Heart left ventricle (tissue), 16 donors: ENCODE data around the gene HLA-DPB1. TPM values are rescaled to one million over a fixed set of nuclear protein-coding genes. Genes with fewer than 3 reads are reported as not detected.
A peak's percentile ranks its signal among the peaks of the same experiment; 100 is the strongest.

Source experiments
- ATAC-seq, 4 donors: fragments of 200-7000 bp; cut with Tn5 transposase; one replicate each; pipeline ENCODE4 v1.9.1; 2020 to 2022; ENCODE audit warnings: moderate library complexity in 4 of 4, mild to moderate bottlenecking in 3 of 4, moderate number of reproducible peaks in 1 of 4
- DNase-seq, 5 donors: peaks; one replicate each; pipeline ENCODE4 v3.0.0-alpha.2; 2020
- H3K27ac ChIP-seq, 12 donors: fragments of 200-600 bp; sonication (generic) in 4 of 12; one replicate each; pipeline versions ENCODE4 v1.5.0 to v1.8.0; 2016 to 2022; ENCODE audit warnings: mild to moderate bottlenecking in 2 of 12
- H3K27me3 ChIP-seq, 9 donors: fragments of 200-600 bp; sonication (generic) in 2 of 9; one replicate each; pipeline versions ENCODE4 v1.5.1 to v1.8.0; 2016 to 2022; ENCODE audit warnings: mild to moderate bottlenecking in 3 of 9
- H3K36me3 ChIP-seq, 9 donors: fragments of 200-600 bp; sonication (generic) in 2 of 9; one replicate each; pipeline versions ENCODE4 v1.5.0 to v1.8.0; 2018 to 2022; ENCODE audit warnings: mild to moderate bottlenecking in 2 of 9
- H3K4me1 ChIP-seq, 12 donors: fragments of 200-600 bp; sonication (generic) in 4 of 12; one replicate each; pipeline versions ENCODE4 v1.5.0 to v1.8.0; 2016 to 2022; ENCODE audit warnings: mild to moderate bottlenecking in 3 of 12
- H3K4me3 ChIP-seq, 12 donors: fragments of 200-600 bp; sonication (generic) in 4 of 12; one replicate each; pipeline versions ENCODE4 v1.5.0 to v1.8.0; 2017 to 2022; ENCODE audit warnings: mild to moderate bottlenecking in 9 of 12, moderate library complexity in 4 of 12
- H3K9me3 ChIP-seq, 12 donors: fragments of 200-600 bp; sonication (generic) in 4 of 12; one replicate each; pipeline versions ENCODE4 v1.5.0 to v1.8.0; 2016 to 2022; ENCODE audit warnings: mild to moderate bottlenecking in 1 of 12
- POLR2A ChIP-seq, 2 donors: fragments of 450-650 bp; IDR thresholded peaks; one replicate each; pipeline ENCODE4 v1.6.1; 2017; ENCODE audit warnings: antibody characterized with exemption in 2 of 2, mild to moderate bottlenecking in 2 of 2, moderate library complexity in 2 of 2
- WGBS, 4 donors: extraction: QIAGEN DNeasy Blood & Tissue Kit in 2 of 4; methylation state at CpG; one replicate each; pipeline versions ENCODE4 v1.1.5 to v1.1.7; 2013 to 2018; 5-methylcytosine and 5-hydroxymethylcytosine counted together
- intact Hi-C, 10 donors: fragments of 100-400 bp; cut with DNase I; formaldehyde crosslinking; loops; one replicate each; pipeline versions ENCODE4 v1.11.1 to v1.14.2; 2022
- polyA plus RNA-seq, 2 donors: library from polyadenylated mRNA; stranded (reverse); fragments of 200-250 nt; gene quantifications; one replicate each; pipeline ENCODE4 v1.2.3, GENCODE V29; 2013
- total RNA-seq, 9 donors: library from RNA; depleted of rRNA in 2 of 9; stranded (reverse); fragments of >200 nt in 2 of 9; fragmentation: NEBNext Ultra II Directional in 3 of 9; extraction: Animal tissue kit (Norgen Biotek cat#: 25700) in 3 of 9; gene quantifications; one replicate each; pipeline versions ENCODE4 v1.1.0 to v1.2.4, GENCODE V29; 2016 to 2023
- TF ChIP-seq, protein P1 (sequence below), 12 donors: fragments of 200-600 bp; sonication (generic) in 4 of 12; IDR thresholded peaks; one replicate each; pipeline versions ENCODE4 v1.5.0 to v1.8.0; 2018 to 2022; ENCODE audit warnings: antibody characterized with exemption in 12 of 12, mild to moderate bottlenecking in 5 of 12
- donor health status: ischemic (EF 13 %, LVEDD 7.1; RV severe dilation, severe dysfunction).
- donor health status: healthy with polysubstance abuse.
- donor health status: DM: no; HTN: yes; CAD: no.
- donor health status: DM: no; HTN: no; CAD: no.
- donor health status: ischemic (EF 25% LVEDD 6.9; RV normal size, moderate dysfunction).
- donor health status: ischemic (EF 25% LVEDD 5.7; RV mildly dilated, moderate dysfunction).
- donor health status: healthy.
- donor health status: DM: yes; HTN: yes; CAD: no.
- donor health status: ischemic (EF 35%, LVEDD 5.7; RV mildly dilated, moderate dysfunction).
- donor health status: nonischemic (EF 11% LVEDD 7.7; RV severe dilation, severe dysfunction).
- donor health status: DM: yes; HTN: yes; CAD: no.
- donor health status: PGD.
- donor health status: ischemic (EF 29% LVEDD 5.4; RV normal size, mild dysfunction).
- donor health status: nonischemic (EF 23%, LVEDD 6.1; RV moderate dilation, normal function).

Gene HLA-DPB1
- total and polyA plus RNA-seq, 11 donors = 16.6 to 346 (median 30.6) TPM

DNA sequence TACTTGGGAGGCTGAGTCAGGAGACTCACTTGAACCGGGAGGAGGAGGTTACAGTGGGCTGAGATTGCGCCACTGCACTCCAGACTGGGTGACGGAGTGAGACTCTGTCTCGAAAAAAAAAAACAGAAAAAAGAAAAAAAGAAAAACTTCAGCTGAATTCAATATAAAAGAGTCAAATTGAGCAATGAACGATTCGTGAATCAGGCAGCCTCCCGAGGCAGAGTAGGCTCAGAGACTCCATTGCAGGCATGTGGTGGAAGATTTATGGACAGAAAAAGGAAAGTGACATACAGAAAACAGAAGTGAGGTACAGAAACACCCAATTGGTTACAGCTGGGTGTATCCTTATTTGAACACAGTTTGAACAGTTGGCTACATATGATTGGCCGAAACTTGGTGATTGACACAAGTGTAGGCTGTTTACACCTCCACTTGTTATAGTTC lies 56.3 kb downstream of the HLA-DPB1 start:
- Histone ChIP-seq H3K27ac (peak overlapping the region in 1 of 12 donors; percentile 32), H3K27me3 (peaks cover 0 to 20% (median 0%) of the 10 kb centered on the region in 9 donors), H3K9me3 (no peaks in the 10 kb centered on the region), H3K4me1 (no peaks in the 10 kb centered on the region), H3K36me3 (no peaks in the 10 kb centered on the region), H3K4me3 (no peak overlapping the region)
- TF ChIP-seq, protein P1, sequence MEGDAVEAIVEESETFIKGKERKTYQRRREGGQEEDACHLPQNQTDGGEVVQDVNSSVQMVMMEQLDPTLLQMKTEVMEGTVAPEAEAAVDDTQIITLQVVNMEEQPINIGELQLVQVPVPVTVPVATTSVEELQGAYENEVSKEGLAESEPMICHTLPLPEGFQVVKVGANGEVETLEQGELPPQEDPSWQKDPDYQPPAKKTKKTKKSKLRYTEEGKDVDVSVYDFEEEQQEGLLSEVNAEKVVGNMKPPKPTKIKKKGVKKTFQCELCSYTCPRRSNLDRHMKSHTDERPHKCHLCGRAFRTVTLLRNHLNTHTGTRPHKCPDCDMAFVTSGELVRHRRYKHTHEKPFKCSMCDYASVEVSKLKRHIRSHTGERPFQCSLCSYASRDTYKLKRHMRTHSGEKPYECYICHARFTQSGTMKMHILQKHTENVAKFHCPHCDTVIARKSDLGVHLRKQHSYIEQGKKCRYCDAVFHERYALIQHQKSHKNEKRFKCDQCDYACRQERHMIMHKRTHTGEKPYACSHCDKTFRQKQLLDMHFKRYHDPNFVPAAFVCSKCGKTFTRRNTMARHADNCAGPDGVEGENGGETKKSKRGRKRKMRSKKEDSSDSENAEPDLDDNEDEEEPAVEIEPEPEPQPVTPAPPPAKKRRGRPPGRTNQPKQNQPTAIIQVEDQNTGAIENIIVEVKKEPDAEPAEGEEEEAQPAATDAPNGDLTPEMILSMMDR (IDR thresholded peaks at IDR 0.05) = no peak
- no peak for TF ChIP-seq POLR2A (IDR thresholded peaks at IDR 0.05)
- 70 to 79% (median 75%) methylated on average over 8 of the region's 8 CpGs for WGBS, 4 donors
- intact Hi-C loops = loop anchor here in 1 of 10 donors (2.0 kb wide), 1 partner anchor 33 kb away; no protein-coding TSS in a partner anchor
- DNase-seq (no peak), ATAC-seq (no peak)

DNA sequence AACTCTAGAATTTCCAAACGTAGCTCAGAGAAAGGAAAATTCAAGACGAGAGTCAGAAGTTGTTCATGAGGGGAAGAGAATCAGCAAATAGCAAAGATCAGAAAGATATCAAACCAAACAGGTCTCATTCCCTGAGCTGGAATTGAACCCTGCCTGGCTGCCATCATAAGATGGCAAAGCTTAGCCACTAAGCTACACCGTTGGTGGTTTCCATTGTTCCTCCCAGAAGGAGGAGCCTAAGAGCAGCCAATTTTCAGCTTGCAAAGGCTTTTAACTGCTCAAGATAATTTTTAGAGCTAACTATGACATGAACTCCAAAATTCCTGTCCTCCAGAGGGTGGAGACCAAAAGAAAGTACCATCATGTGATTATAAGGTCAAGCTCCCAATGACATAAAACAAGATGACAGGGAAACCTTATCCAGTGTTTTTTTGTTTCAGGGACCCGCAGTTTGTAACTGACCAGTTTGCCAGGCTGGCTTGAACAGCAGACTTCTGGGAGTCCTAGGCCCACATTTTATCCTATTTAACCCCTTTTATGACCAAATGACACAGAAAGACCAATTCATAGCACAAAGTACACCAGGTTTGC lies 60.6 kb downstream of the HLA-DPB1 start:
- no peak for DNase-seq
- TF ChIP-seq, protein P1 (IDR thresholded peaks at IDR 0.05) = no peak
- no peak for TF ChIP-seq POLR2A (IDR thresholded peaks at IDR 0.05)

More for the DNA sequence above, 60.6 kb downstream of the HLA-DPB1 start:
- intact Hi-C loops = no loop called here
- Histone ChIP-seq H3K9me3 (no peaks in the 10 kb centered on the region), H3K27ac (no peak overlapping the region), H3K27me3 (peaks cover 0 to 10% (median 0%) of the 10 kb centered on the region in 9 donors), H3K4me1 (no peaks in the 10 kb centered on the region), H3K36me3 (no peaks in the 10 kb centered on the region), H3K4me3 (no peak overlapping the region)
- WGBS, 4 donors = 44 to 66% (median 60%) methylated on average over 4 of the region's 4 CpGs
- ATAC-seq = no peak

Other genes with a start within 250 kb of the HLA-DPB1 start
- 100 to 1,000 TPM in 1 of 9 donors, 10 to 100 TPM in 6, 1 to 10 TPM in 2; 5.4 to 107 (median 14.9) TPM for gene TAP2, start 237.3 kb upstream of the HLA-DPB1 start, total RNA-seq
- gene TAP2, start 237.3 kb upstream of the HLA-DPB1 start, polyA plus RNA-seq = 10 to 100 TPM in 1 of 2 donors, 1 to 10 TPM in 1; 7.7 to 12.0 TPM
- gene PSMB8, start 231.9 kb upstream of the HLA-DPB1 start, total RNA-seq = 100 to 1,000 TPM in 1 of 9 donors, 10 to 100 TPM in 8; 11.1 to 115 (median 15.2) TPM
- gene PSMB8, start 231.9 kb upstream of the HLA-DPB1 start, polyA plus RNA-seq = 10 to 100 TPM; 23.1 to 32.6 TPM
- gene TAP1, start 222.3 kb upstream of the HLA-DPB1 start, total RNA-seq = 100 to 1,000 TPM in 1 of 9 donors, 10 to 100 TPM in 8; 15.1 to 207 (median 20.3) TPM
- gene TAP1, start 222.3 kb upstream of the HLA-DPB1 start, polyA plus RNA-seq = 10 to 100 TPM; 21.6 to 44.5 TPM
- 100 to 1,000 TPM in 1 of 9 donors, 10 to 100 TPM in 7, 1 to 10 TPM in 1; 8.9 to 182 (median 14.6) TPM for gene PSMB9, start 221.8 kb upstream of the HLA-DPB1 start, total RNA-seq
- 10 to 100 TPM; 15.7 to 23.3 TPM for gene PSMB9, start 221.8 kb upstream of the HLA-DPB1 start, polyA plus RNA-seq
- gene HLA-DMB, start 135.0 kb upstream of the HLA-DPB1 start, total RNA-seq = 100 to 1,000 TPM in 1 of 9 donors, 10 to 100 TPM in 1, 1 to 10 TPM in 7; 2.7 to 127 (median 9.3) TPM
- gene HLA-DMB, start 135.0 kb upstream of the HLA-DPB1 start, polyA plus RNA-seq = 1 to 10 TPM; 3.7 to 4.8 TPM
- gene HLA-DMA, start 122.9 kb upstream of the HLA-DPB1 start, total RNA-seq = 100 to 1,000 TPM in 1 of 9 donors, 10 to 100 TPM in 6, 1 to 10 TPM in 2; 5.4 to 150 (median 16.2) TPM
- gene HLA-DMA, start 122.9 kb upstream of the HLA-DPB1 start, polyA plus RNA-seq = 10 to 100 TPM in 1 of 2 donors, 1 to 10 TPM in 1; 8.0 to 20.4 TPM
- gene BRD2, start 107.4 kb upstream of the HLA-DPB1 start, total RNA-seq = 100 to 1,000 TPM in 2 of 9 donors, 10 to 100 TPM in 7; 56.8 to 107 (median 73.5) TPM
- 10 to 100 TPM; 61.9 to 67.8 TPM for gene BRD2, start 107.4 kb upstream of the HLA-DPB1 start, polyA plus RNA-seq
- 10 to 100 TPM in 2 of 9 donors, 1 to 10 TPM in 4, under 1 TPM in 3; 0.44 to 32.4 (median 1.5) TPM for gene HLA-DOA, start 66.4 kb upstream of the HLA-DPB1 start, total RNA-seq
- gene HLA-DOA, start 66.4 kb upstream of the HLA-DPB1 start, polyA plus RNA-seq = 1 to 10 TPM in 1 of 2 donors, under 1 TPM in 1; 0.78 to 1.2 TPM
- gene HLA-DPA1, start 2.3 kb upstream of the HLA-DPB1 start, total RNA-seq = 100 to 1,000 TPM in 2 of 9 donors, 10 to 100 TPM in 7; 18.6 to 438 (median 51.0) TPM
- gene HLA-DPA1, start 2.3 kb upstream of the HLA-DPB1 start, polyA plus RNA-seq = 10 to 100 TPM; 18.2 to 23.5 TPM
- gene COL11A2, start 116.5 kb downstream of the HLA-DPB1 start, total RNA-seq = 1 to 10 TPM in 4 of 9 donors, under 1 TPM in 5; 0.42 to 2.3 (median 0.93) TPM
- 1 to 10 TPM in 1 of 2 donors, under 1 TPM in 1; 0.39 to 4.9 TPM for gene COL11A2, start 116.5 kb downstream of the HLA-DPB1 start, polyA plus RNA-seq
- gene RXRB, start 124.7 kb downstream of the HLA-DPB1 start, total RNA-seq = 10 to 100 TPM; 20.7 to 39.6 (median 33.4) TPM
- gene RXRB, start 124.7 kb downstream of the HLA-DPB1 start, polyA plus RNA-seq = 10 to 100 TPM; 24.6 to 29.8 TPM
- 10 to 100 TPM; 42.4 to 70.4 (median 55.3) TPM for gene SLC39A7, start 124.9 kb downstream of the HLA-DPB1 start, total RNA-seq
- gene SLC39A7, start 124.9 kb downstream of the HLA-DPB1 start, polyA plus RNA-seq = 100 to 1,000 TPM in 1 of 2 donors, 10 to 100 TPM in 1; 39.9 to 197 TPM
- 10 to 100 TPM; 15.8 to 31.7 (median 18.8) TPM for gene HSD17B8, start 128.7 kb downstream of the HLA-DPB1 start, total RNA-seq
- gene HSD17B8, start 128.7 kb downstream of the HLA-DPB1 start, polyA plus RNA-seq = 10 to 100 TPM; 16.7 to 17.9 TPM
- 10 to 100 TPM in 8 of 9 donors, 1 to 10 TPM in 1; 8.4 to 32.2 (median 27.3) TPM for gene RING1, start 132.5 kb downstream of the HLA-DPB1 start, total RNA-seq
- 10 to 100 TPM; 26.2 to 36.9 TPM for gene RING1, start 132.5 kb downstream of the HLA-DPB1 start, polyA plus RNA-seq
- 10 to 100 TPM; 26.4 to 47.0 (median 34.2) TPM for gene VPS52, start 195.9 kb downstream of the HLA-DPB1 start, total RNA-seq
- gene VPS52, start 195.9 kb downstream of the HLA-DPB1 start, polyA plus RNA-seq = 10 to 100 TPM; 25.1 to 33.0 TPM
- 1,000 to 10,000 TPM in 4 of 9 donors, 100 to 1,000 TPM in 5; 685 to 1,292 (median 971) TPM for gene RPS18, start 196.1 kb downstream of the HLA-DPB1 start, total RNA-seq
- 1,000 to 10,000 TPM; 2,229 to 3,458 TPM for gene RPS18, start 196.1 kb downstream of the HLA-DPB1 start, polyA plus RNA-seq
- gene B3GALT4, start 201.1 kb downstream of the HLA-DPB1 start, total RNA-seq = 10 to 100 TPM in 2 of 9 donors, 1 to 10 TPM in 7; 7.3 to 13.8 (median 9.1) TPM
- 1 to 10 TPM; 7.4 to 8.7 TPM for gene B3GALT4, start 201.1 kb downstream of the HLA-DPB1 start, polyA plus RNA-seq
- gene WDR46, start 213.2 kb downstream of the HLA-DPB1 start, total RNA-seq = 10 to 100 TPM; 12.2 to 39.5 (median 21.4) TPM
- gene WDR46, start 213.2 kb downstream of the HLA-DPB1 start, polyA plus RNA-seq = 10 to 100 TPM; 20.8 to 41.0 TPM
- 10 to 100 TPM; 29.2 to 62.2 (median 43.2) TPM for gene PFDN6, start 213.6 kb downstream of the HLA-DPB1 start, total RNA-seq
- 100 to 1,000 TPM; 243 to 287 TPM for gene PFDN6, start 213.6 kb downstream of the HLA-DPB1 start, polyA plus RNA-seq
- gene RGL2, start 223.0 kb downstream of the HLA-DPB1 start, total RNA-seq = 10 to 100 TPM; 39.3 to 61.1 (median 48.4) TPM
- gene RGL2, start 223.0 kb downstream of the HLA-DPB1 start, polyA plus RNA-seq = 10 to 100 TPM; 34.9 to 67.8 TPM
- gene TAPBP, start 238.1 kb downstream of the HLA-DPB1 start, total RNA-seq = 100 to 1,000 TPM in 5 of 9 donors, 10 to 100 TPM in 4; 51.6 to 248 (median 107) TPM
- 10 to 100 TPM; 28.3 to 36.9 TPM for gene TAPBP, start 238.1 kb downstream of the HLA-DPB1 start, polyA plus RNA-seq
- 10 to 100 TPM; 10.9 to 22.1 (median 14.0) TPM for gene ZBTB22, start 241.8 kb downstream of the HLA-DPB1 start, total RNA-seq
- 10 to 100 TPM in 1 of 2 donors, 1 to 10 TPM in 1; 7.5 to 15.5 TPM for gene ZBTB22, start 241.8 kb downstream of the HLA-DPB1 start, polyA plus RNA-seq
- gene DAXX, start 247.0 kb downstream of the HLA-DPB1 start, total RNA-seq = 10 to 100 TPM; 15.6 to 46.4 (median 18.7) TPM
- gene DAXX, start 247.0 kb downstream of the HLA-DPB1 start, polyA plus RNA-seq = 10 to 100 TPM; 13.8 to 30.8 TPM